Uterus (tissue), 4 donors: ENCODE data around the gene CCSER2. TPM values are rescaled to one million over a fixed set of nuclear protein-coding genes. Genes with fewer than 3 reads are reported as not detected.

Experiments used
- DNase-seq, 2 donors: peaks; one replicate each; pipeline ENCODE4 v3.0.0-alpha.2; 2019 to 2020
- H3K27ac ChIP-seq, 2 donors: fragments of 200-600 bp; sonication (generic); 1 replicate in 1 of 2; 2 replicates in 1 of 2; pipeline ENCODE4 v1.5.1; 2016 to 2018
- H3K27me3 ChIP-seq, 2 donors: fragments of 200-600 bp; sonication (generic); one replicate each; pipeline ENCODE4 v1.5.1; 2018 to 2019; ENCODE audit warnings: control low read depth in 1 of 2
- H3K36me3 ChIP-seq, 2 donors: fragments of 200-600 bp; sonication (generic); one replicate each; pipeline ENCODE4 v1.5.1; 2019; ENCODE audit warnings: control low read depth in 1 of 2
- H3K4me1 ChIP-seq, 2 donors: fragments of 200-600 bp; sonication (generic); one replicate each; pipeline ENCODE4 v1.5.1; 2018 to 2019; ENCODE audit warnings: control low read depth in 1 of 2
- H3K4me3 ChIP-seq, 2 donors: fragments of 200-600 bp; sonication (generic); 1 replicate in 1 of 2; 2 replicates in 1 of 2; pipeline ENCODE4 v1.5.1; 2018 to 2019; ENCODE audit warnings: mild to moderate bottlenecking in 1 of 2
- H3K9me3 ChIP-seq, 2 donors: fragments of 200-600 bp; sonication (generic); one replicate each; pipeline ENCODE4 v1.5.1; 2019; ENCODE audit warnings: control low read depth in 1 of 2
- CTCF ChIP-seq, 4 experiments: fragments of 200-600 bp in 2 of 4; fragments of 450-650 bp in 2 of 4; sonication (generic) in 2 of 4; IDR thresholded peaks; one replicate each; pipeline ENCODE4 v1.5.1; 2016 to 2019; ENCODE audit warnings: antibody characterized with exemption in 4 of 4, mild to moderate bottlenecking in 2 of 4, moderate library complexity in 1 of 4
- POLR2A ChIP-seq, 2 donors: fragments of 450-650 bp; IDR thresholded peaks; one replicate each; pipeline ENCODE4 v1.6.1; 2016; ENCODE audit warnings: antibody characterized with exemption in 2 of 2, mild to moderate bottlenecking in 1 of 2, moderate library complexity in 1 of 2
- intact Hi-C: fragments of 100-400 bp; cut with DNase I; formaldehyde crosslinking; loops from one replicate; pipeline ENCODE4 v1.15.1; 2023; ENCODE audit warnings: low total_unique reads
- total RNA-seq, 4 donors: library from RNA; depleted of rRNA in 3 of 4; stranded (reverse); fragments of >200 nt in 3 of 4; gene quantifications; one replicate each; pipeline versions ENCODE4 v1.1.0 to v1.2.4, GENCODE V29; 2014 to 2023
- donor health status: DM: yes; HTN: yes; CAD: no.

Gene CCSER2
- total RNA-seq, 4 donors from 2014 or later, result 40.5 to 112 (median 54.0) TPM

DNA sequence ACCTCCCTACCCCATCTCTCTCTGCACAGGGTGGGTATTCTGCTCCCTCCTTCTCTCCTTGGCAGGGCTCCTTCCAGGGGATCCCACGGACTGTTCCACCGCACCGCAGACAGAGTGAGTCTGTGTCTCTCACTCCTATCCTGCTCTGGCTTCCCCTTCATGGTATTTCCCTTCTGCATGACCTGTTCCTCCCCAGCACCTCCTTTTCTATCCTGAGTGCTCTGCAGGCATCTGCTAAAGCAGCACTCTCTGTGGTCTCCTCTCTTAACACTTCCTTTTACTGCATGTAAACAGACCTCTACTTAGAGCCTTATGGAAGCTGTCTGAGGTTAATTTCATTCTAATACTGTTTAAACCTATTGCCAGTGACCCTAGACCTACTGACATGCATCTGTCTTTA lies 171.5 kb downstream of the CCSER2 start:
- no peak overlapping the region for H3K4me3 ChIP-seq
- no peaks in the 10 kb centered on the region for H3K4me1 ChIP-seq
- intact Hi-C loops, result no loop called here
- no peaks in the 10 kb centered on the region for H3K36me3 ChIP-seq
- TF ChIP-seq POLR2A (IDR thresholded peaks at IDR 0.05) (no peak), CTCF (IDR thresholded peaks at IDR 0.05) (no peak)
- no peak overlapping the region for H3K27ac ChIP-seq
- no peak for DNase-seq
- no peaks in the 10 kb centered on the region for H3K9me3 ChIP-seq
- no peaks in the 10 kb centered on the region for H3K27me3 ChIP-seq

DNA sequence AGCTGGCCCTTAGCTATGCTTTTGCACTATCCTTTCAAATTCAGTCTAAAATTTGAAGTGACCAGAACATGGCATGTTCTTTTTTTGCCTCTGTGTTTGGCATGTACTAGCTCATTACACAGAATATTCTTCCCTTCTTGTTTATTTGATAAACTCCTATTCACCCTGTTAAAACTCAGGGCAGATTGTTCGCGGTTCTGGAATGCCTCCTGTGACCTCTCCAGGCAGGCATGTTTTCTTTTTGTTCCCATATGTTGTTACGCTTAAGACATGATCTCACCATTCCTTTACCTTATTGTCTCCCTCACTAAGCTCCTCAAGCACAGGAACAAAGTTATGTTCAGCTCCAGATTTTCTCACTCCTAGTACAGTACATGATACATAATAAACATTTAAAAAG lies 181.7 kb downstream of the CCSER2 start:
- DNase-seq, result no peak
- intact Hi-C loops, result no loop called here
- H3K4me1 ChIP-seq, result no peaks in the 10 kb centered on the region

GRCh38 chr10:84511106-84511505 lies 182.7 kb downstream of the CCSER2 start:
- Histone ChIP-seq H3K27me3 (no peaks in the 10 kb centered on the region), H3K27ac (no peak overlapping the region), H3K4me1 (no peaks in the 10 kb centered on the region), H3K9me3 (no peaks in the 10 kb centered on the region), H3K4me3 (no peak overlapping the region), H3K36me3 (no peaks in the 10 kb centered on the region)
- intact Hi-C loops, result no loop called here
- no peak for TF ChIP-seq CTCF (IDR thresholded peaks at IDR 0.05)
- TF ChIP-seq POLR2A (IDR thresholded peaks at IDR 0.05), result no peak
- no peak for DNase-seq

More for the DNA sequence above, 181.7 kb downstream of the CCSER2 start:
- no peak for TF ChIP-seq CTCF (IDR thresholded peaks at IDR 0.05)
- no peak for TF ChIP-seq POLR2A (IDR thresholded peaks at IDR 0.05)
- Histone ChIP-seq H3K36me3 (no peaks in the 10 kb centered on the region), H3K9me3 (no peaks in the 10 kb centered on the region), H3K27me3 (no peaks in the 10 kb centered on the region), H3K4me3 (no peak overlapping the region), H3K27ac (no peak overlapping the region)

DNA sequence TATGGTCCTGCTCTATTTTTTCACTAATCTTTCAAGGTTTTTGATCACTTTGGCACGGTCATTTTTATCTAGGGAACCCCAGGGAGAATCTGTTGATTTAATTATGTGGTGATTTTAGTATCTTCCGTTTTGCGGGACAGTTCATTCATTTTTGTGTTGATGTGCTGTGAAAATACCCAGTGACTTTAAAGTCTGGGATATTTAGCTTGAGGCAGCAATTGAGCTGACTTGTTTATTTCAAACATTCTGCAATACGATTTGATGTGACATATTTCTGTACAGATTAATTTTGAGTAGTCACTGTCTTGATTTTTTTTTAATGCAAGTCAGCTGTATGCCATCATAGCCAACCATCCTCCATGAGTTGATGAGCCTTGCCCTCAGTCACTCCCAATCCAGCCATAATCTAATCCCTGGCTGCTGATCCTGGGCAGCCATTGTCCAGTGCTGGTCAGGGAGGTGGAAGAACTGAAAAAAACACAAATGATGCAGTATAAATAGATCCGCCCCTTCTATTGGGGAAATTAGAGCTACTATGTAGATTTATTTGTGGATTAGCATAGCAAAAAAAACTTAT lies 183.4 kb downstream of the CCSER2 start:
- Histone ChIP-seq H3K27me3 (no peaks in the 10 kb centered on the region), H3K36me3 (no peaks in the 10 kb centered on the region), H3K9me3 (no peaks in the 10 kb centered on the region), H3K27ac (no peak overlapping the region), H3K4me1 (no peaks in the 10 kb centered on the region), H3K4me3 (no peak overlapping the region)
- TF ChIP-seq POLR2A (IDR thresholded peaks at IDR 0.05) (no peak), CTCF (IDR thresholded peaks at IDR 0.05) (no peak)
- intact Hi-C loops, result no loop called here
- no peak for DNase-seq

- Histone ChIP-seq H3K27me3 (no peaks in the 10 kb centered on the region), H3K9me3 (no peaks in the 10 kb centered on the region), H3K36me3 (no peaks in the 10 kb centered on the region), H3K27ac (no peak overlapping the region), H3K4me3 (no peak overlapping the region), H3K4me1 (no peaks in the 10 kb centered on the region)
- no peak for DNase-seq
- TF ChIP-seq POLR2A (IDR thresholded peaks at IDR 0.05) (no peak), CTCF (IDR thresholded peaks at IDR 0.05) (no peak)
- intact Hi-C loops, result no loop called here
These were observed 189.2 kb downstream of the CCSER2 start for GRCh38 chr10:84517554-84517953.
